HepG2 (cell line): Measurements from ENCODE around the gene CPLANE2. TPM values are rescaled to one million over a fixed set of nuclear protein-coding genes. Genes with fewer than 3 reads are reported as not detected.
A peak's percentile ranks its signal among the peaks of the same experiment; 100 is the strongest.

Source experiments
- ARNTL ChIP-seq: sonication (generic); formaldehyde crosslinking; IDR thresholded peaks from 2 replicates; pipeline ENCODE4 v1.4.0; 2020; ENCODE audit warnings: mild to moderate bottlenecking, missing genetic modification reagents
- FOXC1 ChIP-seq: sonication (generic); formaldehyde crosslinking; IDR thresholded peaks from 2 replicates; pipeline ENCODE4 v1.8.0; 2022; ENCODE audit warnings: mild to moderate bottlenecking, missing genetic modification reagents, borderline replicate concordance
- MYPOP ChIP-seq: sonication (generic); formaldehyde crosslinking; IDR thresholded peaks from 2 replicates; pipeline ENCODE4 v1.8.1; 2023; ENCODE audit warnings: mild to moderate bottlenecking, moderate library complexity, missing genetic modification reagents
- NRL ChIP-seq: sonication (generic); formaldehyde crosslinking; IDR thresholded peaks from 2 replicates; pipeline ENCODE4 v1.5.0; 2020; ENCODE audit warnings: missing genetic modification reagents, mild to moderate bottlenecking, moderate library complexity, borderline replicate concordance
- PHF5A ChIP-seq: IDR thresholded peaks from one replicate; pipeline ENCODE4 v1.6.1; 2018; ENCODE audit warnings: low read depth, missing genetic modification reagents; ENCODE audit not compliant: unreplicated experiment
- RCOR2 ChIP-seq: IDR thresholded peaks from 2 replicates; pipeline ENCODE4 v1.6.1; 2016; ENCODE audit warnings: missing biosample characterization, missing genetic modification reagents
- REST ChIP-seq, 2 experiments: IDR thresholded peaks; 2 replicates each; pipeline ENCODE4 v1.6.1; 2011 to 2012; ENCODE audit warnings: low read length in 2 of 2, borderline replicate concordance in 1 of 2, low read depth in 1 of 2, mild to moderate bottlenecking in 1 of 2, moderate library complexity in 1 of 2
- ZNF205 ChIP-seq: IDR thresholded peaks from 2 replicates; pipeline ENCODE4 v1.6.1; 2018; ENCODE audit warnings: missing biosample characterization, missing genetic modification reagents
- ZNF484 ChIP-seq: sonication (generic); formaldehyde crosslinking; IDR thresholded peaks from 2 replicates; pipeline ENCODE4 v1.5.1; 2020; ENCODE audit warnings: mild to moderate bottlenecking, low read depth, missing genetic modification reagents, borderline replicate concordance
- ZNF615 ChIP-seq: sonication (generic); formaldehyde crosslinking; IDR thresholded peaks from 2 replicates; pipeline ENCODE4 v1.5.0; 2020; ENCODE audit warnings: mild to moderate bottlenecking, missing genetic modification reagents, borderline replicate concordance
- ZNF891 ChIP-seq: sonication (generic); formaldehyde crosslinking; IDR thresholded peaks from 2 replicates; pipeline ENCODE4 v1.5.0; 2020; ENCODE audit warnings: mild to moderate bottlenecking, missing genetic modification reagents
- ZSCAN30 ChIP-seq: sonication (generic); formaldehyde crosslinking; IDR thresholded peaks from 2 replicates; pipeline ENCODE4 v1.5.0; 2020; ENCODE audit warnings: mild to moderate bottlenecking, missing genetic modification reagents
- polyA plus RNA-seq, 8 experiments: library from polyadenylated mRNA; depleted of rRNA in 3 of 8; stranded (reverse) in 7 of 8; unstranded in 1 of 8; fragments of >200 nt; fragmentation: Illumina TruSeq in 4 of 8; extraction: Trizol in 4 of 8; gene quantifications; 2 replicates each; pipeline versions ENCODE4 v1.2.1 to v1.2.3, GENCODE V29; 2011 to 2016; ENCODE audit warnings: low read depth in 4 of 8, missing spikeins in 1 of 8, mixed read lengths in 1 of 8; ENCODE audit not compliant: insufficient read depth in 1 of 8
- total RNA-seq, 5 experiments: library from RNA; depleted of rRNA; stranded (reverse); fragments of >200 nt; fragmentation: Illumina TruSeq; extraction: Trizol; gene quantifications; 2 replicates each; pipeline ENCODE4 v1.2.3, GENCODE V29; 2016; ENCODE audit warnings: low read depth in 1 of 5
- TF ChIP-seq, protein P1 (sequence below): sonication (generic); formaldehyde crosslinking; IDR thresholded peaks from 2 replicates; pipeline ENCODE4 v1.4.0; 2020; ENCODE audit warnings: missing genetic modification reagents
- TF ChIP-seq, protein P2 (sequence below): sonication (generic); formaldehyde crosslinking; IDR thresholded peaks from 2 replicates; pipeline ENCODE4; 2020; ENCODE audit warnings: missing genetic modification reagents, mild to moderate bottlenecking, borderline replicate concordance

CPLANE2 gene
- total and polyA plus RNA-seq, 2 of the 13 experiments (the other 11 are each of a cell fraction or from before 2014, with no cell fraction given): 0.29 to 1.6 TPM

DNA sequence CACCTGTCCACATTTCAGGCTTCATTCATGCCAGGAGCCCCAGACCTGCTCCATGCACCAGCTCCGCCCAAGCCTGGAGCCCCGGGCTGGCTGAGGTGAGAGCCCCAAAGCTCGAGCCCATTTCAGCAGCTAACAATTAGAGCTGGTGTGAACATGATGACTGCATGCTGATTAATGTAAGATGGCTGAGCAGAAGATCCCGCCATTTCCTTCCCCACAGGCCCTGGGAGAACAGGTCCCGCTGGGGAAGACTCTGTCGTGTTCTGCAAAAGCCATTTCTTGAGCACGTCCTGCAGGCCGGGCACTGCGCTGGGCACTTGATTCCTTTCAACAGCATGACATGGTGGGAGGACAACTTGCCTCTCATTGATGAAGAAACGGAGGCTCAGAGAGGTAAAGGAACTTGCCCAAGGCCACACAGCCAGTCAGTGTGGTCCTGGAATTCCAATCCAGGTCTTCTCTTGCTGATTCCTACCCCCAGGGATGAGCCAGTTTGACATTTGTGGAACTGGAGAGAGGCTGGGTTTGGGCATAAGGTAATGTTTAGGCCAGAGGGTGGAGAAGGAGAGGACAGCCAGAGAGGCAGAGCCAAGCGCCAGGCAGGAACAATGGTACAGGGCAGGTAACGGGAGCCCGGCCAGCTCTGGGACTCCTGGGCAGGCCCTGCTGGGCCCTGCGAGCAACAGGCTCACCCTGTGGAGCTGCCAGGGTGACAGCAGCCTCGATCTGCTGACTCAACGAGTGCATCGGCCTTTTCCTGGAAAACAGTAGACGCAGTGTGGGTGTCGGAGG, 53.0 kb downstream of the CPLANE2 start (continued):
- TF ChIP-seq, protein P1, sequence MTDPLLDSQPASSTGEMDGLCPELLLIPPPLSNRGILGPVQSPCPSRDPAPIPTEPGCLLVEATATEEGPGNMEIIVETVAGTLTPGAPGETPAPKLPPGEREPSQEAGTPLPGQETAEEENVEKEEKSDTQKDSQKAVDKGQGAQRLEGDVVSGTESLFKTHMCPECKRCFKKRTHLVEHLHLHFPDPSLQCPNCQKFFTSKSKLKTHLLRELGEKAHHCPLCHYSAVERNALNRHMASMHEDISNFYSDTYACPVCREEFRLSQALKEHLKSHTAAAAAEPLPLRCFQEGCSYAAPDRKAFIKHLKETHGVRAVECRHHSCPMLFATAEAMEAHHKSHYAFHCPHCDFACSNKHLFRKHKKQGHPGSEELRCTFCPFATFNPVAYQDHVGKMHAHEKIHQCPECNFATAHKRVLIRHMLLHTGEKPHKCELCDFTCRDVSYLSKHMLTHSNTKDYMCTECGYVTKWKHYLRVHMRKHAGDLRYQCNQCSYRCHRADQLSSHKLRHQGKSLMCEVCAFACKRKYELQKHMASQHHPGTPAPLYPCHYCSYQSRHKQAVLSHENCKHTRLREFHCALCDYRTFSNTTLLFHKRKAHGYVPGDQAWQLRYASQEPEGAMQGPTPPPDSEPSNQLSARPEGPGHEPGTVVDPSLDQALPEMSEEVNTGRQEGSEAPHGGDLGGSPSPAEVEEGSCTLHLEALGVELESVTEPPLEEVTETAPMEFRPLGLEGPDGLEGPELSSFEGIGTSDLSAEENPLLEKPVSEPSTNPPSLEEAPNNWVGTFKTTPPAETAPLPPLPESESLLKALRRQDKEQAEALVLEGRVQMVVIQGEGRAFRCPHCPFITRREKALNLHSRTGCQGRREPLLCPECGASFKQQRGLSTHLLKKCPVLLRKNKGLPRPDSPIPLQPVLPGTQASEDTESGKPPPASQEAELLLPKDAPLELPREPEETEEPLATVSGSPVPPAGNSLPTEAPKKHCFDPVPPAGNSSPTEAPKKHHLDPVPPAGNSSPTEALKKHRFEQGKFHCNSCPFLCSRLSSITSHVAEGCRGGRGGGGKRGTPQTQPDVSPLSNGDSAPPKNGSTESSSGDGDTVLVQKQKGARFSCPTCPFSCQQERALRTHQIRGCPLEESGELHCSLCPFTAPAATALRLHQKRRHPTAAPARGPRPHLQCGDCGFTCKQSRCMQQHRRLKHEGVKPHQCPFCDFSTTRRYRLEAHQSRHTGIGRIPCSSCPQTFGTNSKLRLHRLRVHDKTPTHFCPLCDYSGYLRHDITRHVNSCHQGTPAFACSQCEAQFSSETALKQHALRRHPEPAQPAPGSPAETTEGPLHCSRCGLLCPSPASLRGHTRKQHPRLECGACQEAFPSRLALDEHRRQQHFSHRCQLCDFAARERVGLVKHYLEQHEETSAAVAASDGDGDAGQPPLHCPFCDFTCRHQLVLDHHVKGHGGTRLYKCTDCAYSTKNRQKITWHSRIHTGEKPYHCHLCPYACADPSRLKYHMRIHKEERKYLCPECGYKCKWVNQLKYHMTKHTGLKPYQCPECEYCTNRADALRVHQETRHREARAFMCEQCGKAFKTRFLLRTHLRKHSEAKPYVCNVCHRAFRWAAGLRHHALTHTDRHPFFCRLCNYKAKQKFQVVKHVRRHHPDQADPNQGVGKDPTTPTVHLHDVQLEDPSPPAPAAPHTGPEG (CRISPR knock-in tag): no peak
- TF ChIP-seq ZSCAN30 (no peak), ARNTL (no peak), FOXC1 (CRISPR knock-in tag) (no peak), RCOR2 (peak; percentile 56; the same call in 1 of the 2 replicates), ZNF615 (CRISPR knock-in tag) (no peak), MYPOP (CRISPR knock-in tag) (no peak), ZNF891 (CRISPR knock-in tag) (0 out of 2 replicates have a peak, but pooled peaks have one; percentile 4), PHF5A (no peak), REST (IDR thresholded peaks at IDR 0.05; ENCODE audit: borderline replicate concordance in 1 of 2, low read depth in 1 of 2, low read length in 2 of 2) (no peak), ZNF205 (CRISPR knock-in tag) (no peak), ZNF484 (no peak), NRL (0 out of 2 replicates have a peak, but pooled peaks have one; percentile 16)
- TF ChIP-seq, protein P2, sequence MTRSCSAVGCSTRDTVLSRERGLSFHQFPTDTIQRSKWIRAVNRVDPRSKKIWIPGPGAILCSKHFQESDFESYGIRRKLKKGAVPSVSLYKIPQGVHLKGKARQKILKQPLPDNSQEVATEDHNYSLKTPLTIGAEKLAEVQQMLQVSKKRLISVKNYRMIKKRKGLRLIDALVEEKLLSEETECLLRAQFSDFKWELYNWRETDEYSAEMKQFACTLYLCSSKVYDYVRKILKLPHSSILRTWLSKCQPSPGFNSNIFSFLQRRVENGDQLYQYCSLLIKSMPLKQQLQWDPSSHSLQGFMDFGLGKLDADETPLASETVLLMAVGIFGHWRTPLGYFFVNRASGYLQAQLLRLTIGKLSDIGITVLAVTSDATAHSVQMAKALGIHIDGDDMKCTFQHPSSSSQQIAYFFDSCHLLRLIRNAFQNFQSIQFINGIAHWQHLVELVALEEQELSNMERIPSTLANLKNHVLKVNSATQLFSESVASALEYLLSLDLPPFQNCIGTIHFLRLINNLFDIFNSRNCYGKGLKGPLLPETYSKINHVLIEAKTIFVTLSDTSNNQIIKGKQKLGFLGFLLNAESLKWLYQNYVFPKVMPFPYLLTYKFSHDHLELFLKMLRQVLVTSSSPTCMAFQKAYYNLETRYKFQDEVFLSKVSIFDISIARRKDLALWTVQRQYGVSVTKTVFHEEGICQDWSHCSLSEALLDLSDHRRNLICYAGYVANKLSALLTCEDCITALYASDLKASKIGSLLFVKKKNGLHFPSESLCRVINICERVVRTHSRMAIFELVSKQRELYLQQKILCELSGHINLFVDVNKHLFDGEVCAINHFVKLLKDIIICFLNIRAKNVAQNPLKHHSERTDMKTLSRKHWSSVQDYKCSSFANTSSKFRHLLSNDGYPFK (CRISPR knock-in tag): no peak
